Cardiac muscle cell (in vitro differentiated cells and primary cell): ENCODE measurements around the gene KIFC3. TPM values are rescaled to one million over a fixed set of nuclear protein-coding genes. Genes with fewer than 3 reads are reported as not detected.

Experiments used
- DNase-seq, 2 donors: peaks; one replicate each; pipeline versions ENCODE4 v3.0.0 to v3.0.0-alpha.2; 2010 to 2017; ENCODE audit warnings: low read depth in 1 of 2, low spot score in 1 of 2
- H3K27ac ChIP-seq: fragments of 200-600 bp; sonication (generic); 2 replicates; pipeline ENCODE4 v1.5.1; 2016
- H3K27me3 ChIP-seq: fragments of 200-600 bp; sonication (generic); 2 replicates; pipeline ENCODE4 v1.6.0; 2016; ENCODE audit warnings: control low read depth
- H3K36me3 ChIP-seq: fragments of 200-600 bp; sonication (generic); 2 replicates; pipeline ENCODE4 v1.5.1; 2016; ENCODE audit warnings: control low read depth
- H3K4me1 ChIP-seq: fragments of 200-600 bp; sonication (generic); 2 replicates; pipeline ENCODE4 v1.8.1; 2017; ENCODE audit warnings: low read depth, mild to moderate bottlenecking, mixed run types
- H3K4me3 ChIP-seq: fragments of 200-600 bp; sonication (generic); 2 replicates; pipeline ENCODE4 v1.5.1; 2016; ENCODE audit warnings: mild to moderate bottlenecking
- H3K9me3 ChIP-seq: fragments of 200-600 bp; sonication (generic); 2 replicates; pipeline ENCODE4 v1.5.1; 2017; ENCODE audit warnings: low read depth, mild to moderate bottlenecking, control low read depth
- CTCF ChIP-seq: IDR thresholded peaks from 2 replicates; pipeline ENCODE4 v1.5.1; 2012; ENCODE audit warnings: low read depth, mild to moderate bottlenecking, low read length
- polyA plus RNA-seq: library from polyadenylated mRNA; unstranded; fragments of >200 nt; fragmentation: Nextera tagmentation; extraction: Ambion mirVana; gene quantifications from 2 replicates; pipeline ENCODE4 v1.2.1, GENCODE V29; 2016
- total RNA-seq: library from RNA; depleted of rRNA; stranded (reverse); fragments of >200 nt; gene quantifications from 2 replicates; pipeline ENCODE4 v1.2.3, GENCODE V29; 2016

Gene KIFC3
- total and polyA plus RNA-seq, 2 experiments from 2014 or later = 24.8 to 50.1 TPM

GRCh38 chr16:57756424-57757325 is 45.6 kb downstream of the KIFC3 start:
- no peaks in the 10 kb centered on the region for H3K9me3 ChIP-seq
- no peak for TF ChIP-seq CTCF
- H3K27ac ChIP-seq = no peak overlapping the region
- H3K4me3 ChIP-seq = no peak overlapping the region
- no peaks in the 10 kb centered on the region for H3K27me3 ChIP-seq
- DNase-seq = no peak
- no peaks in the 10 kb centered on the region for H3K4me1 ChIP-seq
- peaks cover 6% of the 10 kb centered on the region for H3K36me3 ChIP-seq

- DNase-seq = no peak
- H3K27me3 ChIP-seq = no peaks in the 10 kb centered on the region
- no peak overlapping the region for H3K27ac ChIP-seq
- H3K4me3 ChIP-seq = no peak overlapping the region
- no peaks in the 10 kb centered on the region for H3K9me3 ChIP-seq
- no peak for TF ChIP-seq CTCF
- H3K4me1 ChIP-seq = no peaks in the 10 kb centered on the region
- H3K36me3 ChIP-seq = peaks cover 6% of the 10 kb centered on the region
These were observed 46.4 kb downstream of the KIFC3 start for GRCh38 chr16:57755726-57756423.

- Histone ChIP-seq H3K27me3 (no peaks in the 10 kb centered on the region), H3K36me3 (peaks cover 6% of the 10 kb centered on the region), H3K27ac (no peak overlapping the region), H3K9me3 (no peaks in the 10 kb centered on the region), H3K4me3 (no peak overlapping the region), H3K4me1 (no peaks in the 10 kb centered on the region)
- no peak for TF ChIP-seq CTCF
- DNase-seq = no peak
These were observed 47.1 kb downstream of the KIFC3 start for GRCh38 chr16:57755061-57755684.

- Histone ChIP-seq H3K4me3 (no peak overlapping the region), H3K27me3 (no peaks in the 10 kb centered on the region), H3K4me1 (no peaks in the 10 kb centered on the region), H3K27ac (no peak overlapping the region), H3K9me3 (no peaks in the 10 kb centered on the region), H3K36me3 (peaks cover 6% of the 10 kb centered on the region)
- DNase-seq = no peak
- TF ChIP-seq CTCF = no peak
These were observed 47.8 kb downstream of the KIFC3 start for GRCh38 chr16:57754354-57755060.
